ENCODE data around the gene CHMP1A. TPM values are rescaled to one million over a fixed set of nuclear protein-coding genes. Genes with fewer than 3 reads are reported as not detected.

Gene CHMP1A
- total and polyA plus RNA-seq, 2 experiments from 2014 or later, result 42.3 to 81.9 TPM

DNA sequence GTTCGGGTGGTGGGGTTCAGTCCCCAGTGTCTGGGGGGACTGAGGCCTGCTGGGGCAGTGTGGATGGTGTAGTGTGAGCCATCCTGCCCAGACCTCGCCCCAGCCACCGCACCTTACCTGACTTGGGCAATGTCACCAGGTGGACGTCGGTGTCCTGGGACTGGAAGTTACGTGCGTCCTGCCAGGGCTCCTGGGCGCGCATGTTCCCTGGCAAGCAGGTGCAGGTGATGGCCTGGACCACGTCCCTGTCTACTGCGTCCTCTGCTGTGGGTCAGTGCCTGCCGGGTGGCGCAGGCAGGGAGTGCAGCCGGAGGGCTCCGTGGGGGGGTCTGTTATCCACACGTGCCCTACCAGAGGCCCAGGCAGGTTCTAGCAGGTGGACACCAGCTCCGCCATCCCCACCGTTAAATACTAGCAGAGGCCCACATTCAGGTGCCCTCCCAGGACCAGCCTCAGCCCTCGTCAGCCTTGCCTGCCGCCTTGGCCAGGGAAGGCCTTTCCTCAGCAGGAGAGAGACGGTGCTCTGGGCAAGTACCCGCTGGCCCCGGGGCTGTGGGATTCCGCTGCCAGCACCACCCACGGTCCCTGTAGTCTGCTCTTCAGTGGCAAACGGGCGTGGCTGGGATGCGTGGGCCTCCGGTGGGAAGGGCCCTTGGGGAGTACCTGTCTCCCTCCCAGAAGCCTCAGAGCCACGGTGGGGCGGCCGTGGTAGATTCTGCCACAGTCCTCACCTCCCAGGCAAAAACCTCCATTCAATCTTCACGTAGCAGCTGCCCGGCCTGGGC is 52.1 kb downstream of the CHMP1A start:
- Histone ChIP-seq H2AFZ (no peak overlapping the region), H3K27me3 (ENCODE audit: insufficient read depth) (no peaks in the 10 kb centered on the region), H3K79me2 (replicated peaks; ENCODE audit: insufficient read depth) (no peaks in the 10 kb centered on the region), H3K27ac (ENCODE audit: low read depth) (no peak overlapping the region), H4K20me1 (replicated peaks; ENCODE audit: insufficient read depth) (no peaks in the 10 kb centered on the region), H3F3A (replicated peaks; ENCODE audit: low read depth) (no peaks in the 10 kb centered on the region), H3K9me2 (ENCODE audit: insufficient read depth) (no peaks in the 10 kb centered on the region), H3K4me2 (no peak overlapping the region), H3K4me1 (ENCODE audit: insufficient read depth) (peaks cover 11% of the 10 kb centered on the region), H3K4me3 (no peak overlapping the region), H3K36me3 (ENCODE audit: insufficient read depth) (no peaks in the 10 kb centered on the region)
- DNase-seq (ENCODE audit: low spot score), result no peak
- H3K27ac Mint-ChIP-seq, result no peak overlapping the region
- no peaks in the 10 kb centered on the region for H3K36me3 Mint-ChIP-seq (ENCODE audit: low read depth)
- no peak for ATAC-seq
- peaks cover 6% of the 10 kb centered on the region for H3K27me3 Mint-ChIP-seq (ENCODE audit: insufficient read depth, low read depth, poor library complexity)
- peaks cover 7% of the 10 kb centered on the region for H3K4me1 Mint-ChIP-seq
- TF ChIP-seq EZH2 (IDR thresholded peaks at IDR 0.05; ENCODE audit: low read depth, unreplicated experiment), result no peak
- no peak for TF ChIP-seq CREB1 (CRISPR knock-in tag; IDR thresholded peaks at IDR 0.05; ENCODE audit: low read depth)
- no peak for TF ChIP-seq NANOG (IDR thresholded peaks at IDR 0.05; ENCODE audit: borderline replicate concordance)
- no peak for TF ChIP-seq POLR2AphosphoS5 (IDR thresholded peaks at IDR 0.05; ENCODE audit: low read depth)
- no peak for TF ChIP-seq ZNF114 (CRISPR knock-in tag; IDR thresholded peaks at IDR 0.05)
- TF ChIP-seq STAT1 (IDR thresholded peaks at IDR 0.05; ENCODE audit: unreplicated experiment), result no peak
- TF ChIP-seq, protein P1, sequence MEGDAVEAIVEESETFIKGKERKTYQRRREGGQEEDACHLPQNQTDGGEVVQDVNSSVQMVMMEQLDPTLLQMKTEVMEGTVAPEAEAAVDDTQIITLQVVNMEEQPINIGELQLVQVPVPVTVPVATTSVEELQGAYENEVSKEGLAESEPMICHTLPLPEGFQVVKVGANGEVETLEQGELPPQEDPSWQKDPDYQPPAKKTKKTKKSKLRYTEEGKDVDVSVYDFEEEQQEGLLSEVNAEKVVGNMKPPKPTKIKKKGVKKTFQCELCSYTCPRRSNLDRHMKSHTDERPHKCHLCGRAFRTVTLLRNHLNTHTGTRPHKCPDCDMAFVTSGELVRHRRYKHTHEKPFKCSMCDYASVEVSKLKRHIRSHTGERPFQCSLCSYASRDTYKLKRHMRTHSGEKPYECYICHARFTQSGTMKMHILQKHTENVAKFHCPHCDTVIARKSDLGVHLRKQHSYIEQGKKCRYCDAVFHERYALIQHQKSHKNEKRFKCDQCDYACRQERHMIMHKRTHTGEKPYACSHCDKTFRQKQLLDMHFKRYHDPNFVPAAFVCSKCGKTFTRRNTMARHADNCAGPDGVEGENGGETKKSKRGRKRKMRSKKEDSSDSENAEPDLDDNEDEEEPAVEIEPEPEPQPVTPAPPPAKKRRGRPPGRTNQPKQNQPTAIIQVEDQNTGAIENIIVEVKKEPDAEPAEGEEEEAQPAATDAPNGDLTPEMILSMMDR (conservative IDR thresholded peaks at IDR 0.05; ENCODE audit: low read depth in 2 of 2), result no peak
- TF ChIP-seq EZH2phosphoT487 (IDR thresholded peaks at IDR 0.05; ENCODE audit: unreplicated experiment), result no peak
- TF ChIP-seq, protein P2, sequence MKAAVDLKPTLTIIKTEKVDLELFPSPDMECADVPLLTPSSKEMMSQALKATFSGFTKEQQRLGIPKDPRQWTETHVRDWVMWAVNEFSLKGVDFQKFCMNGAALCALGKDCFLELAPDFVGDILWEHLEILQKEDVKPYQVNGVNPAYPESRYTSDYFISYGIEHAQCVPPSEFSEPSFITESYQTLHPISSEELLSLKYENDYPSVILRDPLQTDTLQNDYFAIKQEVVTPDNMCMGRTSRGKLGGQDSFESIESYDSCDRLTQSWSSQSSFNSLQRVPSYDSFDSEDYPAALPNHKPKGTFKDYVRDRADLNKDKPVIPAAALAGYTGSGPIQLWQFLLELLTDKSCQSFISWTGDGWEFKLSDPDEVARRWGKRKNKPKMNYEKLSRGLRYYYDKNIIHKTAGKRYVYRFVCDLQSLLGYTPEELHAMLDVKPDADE (IDR thresholded peaks at IDR 0.05), result no peak
- TF ChIP-seq JUNB (IDR thresholded peaks at IDR 0.05; ENCODE audit: unreplicated experiment), result no peak
- TF ChIP-seq, protein P3, sequence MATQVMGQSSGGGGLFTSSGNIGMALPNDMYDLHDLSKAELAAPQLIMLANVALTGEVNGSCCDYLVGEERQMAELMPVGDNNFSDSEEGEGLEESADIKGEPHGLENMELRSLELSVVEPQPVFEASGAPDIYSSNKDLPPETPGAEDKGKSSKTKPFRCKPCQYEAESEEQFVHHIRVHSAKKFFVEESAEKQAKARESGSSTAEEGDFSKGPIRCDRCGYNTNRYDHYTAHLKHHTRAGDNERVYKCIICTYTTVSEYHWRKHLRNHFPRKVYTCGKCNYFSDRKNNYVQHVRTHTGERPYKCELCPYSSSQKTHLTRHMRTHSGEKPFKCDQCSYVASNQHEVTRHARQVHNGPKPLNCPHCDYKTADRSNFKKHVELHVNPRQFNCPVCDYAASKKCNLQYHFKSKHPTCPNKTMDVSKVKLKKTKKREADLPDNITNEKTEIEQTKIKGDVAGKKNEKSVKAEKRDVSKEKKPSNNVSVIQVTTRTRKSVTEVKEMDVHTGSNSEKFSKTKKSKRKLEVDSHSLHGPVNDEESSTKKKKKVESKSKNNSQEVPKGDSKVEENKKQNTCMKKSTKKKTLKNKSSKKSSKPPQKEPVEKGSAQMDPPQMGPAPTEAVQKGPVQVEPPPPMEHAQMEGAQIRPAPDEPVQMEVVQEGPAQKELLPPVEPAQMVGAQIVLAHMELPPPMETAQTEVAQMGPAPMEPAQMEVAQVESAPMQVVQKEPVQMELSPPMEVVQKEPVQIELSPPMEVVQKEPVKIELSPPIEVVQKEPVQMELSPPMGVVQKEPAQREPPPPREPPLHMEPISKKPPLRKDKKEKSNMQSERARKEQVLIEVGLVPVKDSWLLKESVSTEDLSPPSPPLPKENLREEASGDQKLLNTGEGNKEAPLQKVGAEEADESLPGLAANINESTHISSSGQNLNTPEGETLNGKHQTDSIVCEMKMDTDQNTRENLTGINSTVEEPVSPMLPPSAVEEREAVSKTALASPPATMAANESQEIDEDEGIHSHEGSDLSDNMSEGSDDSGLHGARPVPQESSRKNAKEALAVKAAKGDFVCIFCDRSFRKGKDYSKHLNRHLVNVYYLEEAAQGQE (IDR thresholded peaks at IDR 0.05; ENCODE audit: unreplicated experiment), result no peak
- TF ChIP-seq, protein P4, sequence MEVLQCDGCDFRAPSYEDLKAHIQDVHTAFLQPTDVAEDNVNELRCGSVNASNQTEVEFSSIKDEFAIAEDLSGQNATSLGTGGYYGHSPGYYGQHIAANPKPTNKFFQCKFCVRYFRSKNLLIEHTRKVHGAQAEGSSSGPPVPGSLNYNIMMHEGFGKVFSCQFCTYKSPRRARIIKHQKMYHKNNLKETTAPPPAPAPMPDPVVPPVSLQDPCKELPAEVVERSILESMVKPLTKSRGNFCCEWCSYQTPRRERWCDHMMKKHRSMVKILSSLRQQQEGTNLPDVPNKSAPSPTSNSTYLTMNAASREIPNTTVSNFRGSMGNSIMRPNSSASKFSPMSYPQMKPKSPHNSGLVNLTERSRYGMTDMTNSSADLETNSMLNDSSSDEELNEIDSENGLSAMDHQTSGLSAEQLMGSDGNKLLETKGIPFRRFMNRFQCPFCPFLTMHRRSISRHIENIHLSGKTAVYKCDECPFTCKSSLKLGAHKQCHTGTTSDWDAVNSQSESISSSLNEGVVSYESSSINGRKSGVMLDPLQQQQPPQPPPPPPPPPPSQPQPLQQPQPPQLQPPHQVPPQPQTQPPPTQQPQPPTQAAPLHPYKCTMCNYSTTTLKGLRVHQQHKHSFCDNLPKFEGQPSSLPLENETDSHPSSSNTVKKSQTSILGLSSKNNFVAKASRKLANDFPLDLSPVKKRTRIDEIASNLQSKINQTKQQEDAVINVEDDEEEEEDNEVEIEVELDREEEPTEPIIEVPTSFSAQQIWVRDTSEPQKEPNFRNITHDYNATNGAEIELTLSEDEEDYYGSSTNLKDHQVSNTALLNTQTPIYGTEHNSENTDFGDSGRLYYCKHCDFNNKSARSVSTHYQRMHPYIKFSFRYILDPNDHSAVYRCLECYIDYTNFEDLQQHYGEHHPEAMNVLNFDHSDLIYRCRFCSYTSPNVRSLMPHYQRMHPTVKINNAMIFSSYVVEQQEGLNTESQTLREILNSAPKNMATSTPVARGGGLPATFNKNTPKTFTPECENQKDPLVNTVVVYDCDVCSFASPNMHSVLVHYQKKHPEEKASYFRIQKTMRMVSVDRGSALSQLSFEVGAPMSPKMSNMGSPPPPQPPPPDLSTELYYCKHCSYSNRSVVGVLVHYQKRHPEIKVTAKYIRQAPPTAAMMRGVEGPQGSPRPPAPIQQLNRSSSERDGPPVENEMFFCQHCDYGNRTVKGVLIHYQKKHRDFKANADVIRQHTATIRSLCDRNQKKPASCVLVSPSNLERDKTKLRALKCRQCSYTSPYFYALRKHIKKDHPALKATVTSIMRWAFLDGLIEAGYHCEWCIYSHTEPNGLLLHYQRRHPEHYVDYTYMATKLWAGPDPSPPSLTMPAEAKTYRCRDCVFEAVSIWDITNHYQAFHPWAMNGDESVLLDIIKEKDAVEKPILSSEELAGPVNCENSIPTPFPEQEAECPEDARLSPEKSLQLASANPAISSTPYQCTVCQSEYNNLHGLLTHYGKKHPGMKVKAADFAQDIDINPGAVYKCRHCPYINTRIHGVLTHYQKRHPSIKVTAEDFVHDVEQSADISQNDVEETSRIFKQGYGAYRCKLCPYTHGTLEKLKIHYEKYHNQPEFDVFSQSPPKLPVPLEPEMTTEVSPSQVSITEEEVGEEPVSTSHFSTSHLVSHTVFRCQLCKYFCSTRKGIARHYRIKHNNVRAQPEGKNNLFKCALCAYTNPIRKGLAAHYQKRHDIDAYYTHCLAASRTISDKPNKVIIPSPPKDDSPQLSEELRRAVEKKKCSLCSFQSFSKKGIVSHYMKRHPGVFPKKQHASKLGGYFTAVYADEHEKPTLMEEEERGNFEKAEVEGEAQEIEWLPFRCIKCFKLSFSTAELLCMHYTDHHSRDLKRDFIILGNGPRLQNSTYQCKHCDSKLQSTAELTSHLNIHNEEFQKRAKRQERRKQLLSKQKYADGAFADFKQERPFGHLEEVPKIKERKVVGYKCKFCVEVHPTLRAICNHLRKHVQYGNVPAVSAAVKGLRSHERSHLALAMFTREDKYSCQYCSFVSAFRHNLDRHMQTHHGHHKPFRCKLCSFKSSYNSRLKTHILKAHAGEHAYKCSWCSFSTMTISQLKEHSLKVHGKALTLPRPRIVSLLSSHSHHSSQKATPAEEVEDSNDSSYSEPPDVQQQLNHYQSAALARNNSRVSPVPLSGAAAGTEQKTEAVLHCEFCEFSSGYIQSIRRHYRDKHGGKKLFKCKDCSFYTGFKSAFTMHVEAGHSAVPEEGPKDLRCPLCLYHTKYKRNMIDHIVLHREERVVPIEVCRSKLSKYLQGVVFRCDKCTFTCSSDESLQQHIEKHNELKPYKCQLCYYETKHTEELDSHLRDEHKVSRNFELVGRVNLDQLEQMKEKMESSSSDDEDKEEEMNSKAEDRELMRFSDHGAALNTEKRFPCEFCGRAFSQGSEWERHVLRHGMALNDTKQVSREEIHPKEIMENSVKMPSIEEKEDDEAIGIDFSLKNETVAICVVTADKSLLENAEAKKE (CRISPR knock-in tag; IDR thresholded peaks at IDR 0.05), result no peak
- TF ChIP-seq ZNF331 (CRISPR knock-in tag; IDR thresholded peaks at IDR 0.05; ENCODE audit: low read depth), result no peak
- H3K4me3 Mint-ChIP-seq, result no peak overlapping the region
- no peaks in the 10 kb centered on the region for H3K9me3 Mint-ChIP-seq

Measured in GM23338 (cell line).